Neuron (in vitro differentiated cells): ENCODE measurements around the gene PARVG.

Experiments used
- H2AFZ ChIP-seq: one replicate; pipeline ENCODE4 v1.6.1; 2013; ENCODE audit warnings: low read depth, mild to moderate bottlenecking, inconsistent platforms, low read length, moderate library complexity
- H3K27me3 ChIP-seq: one replicate; pipeline ENCODE4 v1.6.1; 2013; ENCODE audit warnings: low read length; ENCODE audit not compliant: insufficient read depth
- H3K36me3 ChIP-seq: one replicate; pipeline ENCODE4 v1.6.1; 2013; ENCODE audit warnings: low read length; ENCODE audit not compliant: insufficient read depth
- H3K4me1 ChIP-seq: one replicate; pipeline ENCODE4 v1.6.1; 2013; ENCODE audit warnings: low read length; ENCODE audit not compliant: insufficient read depth
- H3K4me3 ChIP-seq: 2 replicates; pipeline ENCODE4 v1.5.1; 2013; ENCODE audit warnings: mild to moderate bottlenecking, low read length, moderate library complexity
- H3K9me3 ChIP-seq: one replicate; pipeline ENCODE4 v1.6.1; 2013; ENCODE audit warnings: low read length

PARVG gene, protein sequence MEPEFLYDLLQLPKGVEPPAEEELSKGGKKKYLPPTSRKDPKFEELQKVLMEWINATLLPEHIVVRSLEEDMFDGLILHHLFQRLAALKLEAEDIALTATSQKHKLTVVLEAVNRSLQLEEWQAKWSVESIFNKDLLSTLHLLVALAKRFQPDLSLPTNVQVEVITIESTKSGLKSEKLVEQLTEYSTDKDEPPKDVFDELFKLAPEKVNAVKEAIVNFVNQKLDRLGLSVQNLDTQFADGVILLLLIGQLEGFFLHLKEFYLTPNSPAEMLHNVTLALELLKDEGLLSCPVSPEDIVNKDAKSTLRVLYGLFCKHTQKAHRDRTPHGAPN

DNA sequence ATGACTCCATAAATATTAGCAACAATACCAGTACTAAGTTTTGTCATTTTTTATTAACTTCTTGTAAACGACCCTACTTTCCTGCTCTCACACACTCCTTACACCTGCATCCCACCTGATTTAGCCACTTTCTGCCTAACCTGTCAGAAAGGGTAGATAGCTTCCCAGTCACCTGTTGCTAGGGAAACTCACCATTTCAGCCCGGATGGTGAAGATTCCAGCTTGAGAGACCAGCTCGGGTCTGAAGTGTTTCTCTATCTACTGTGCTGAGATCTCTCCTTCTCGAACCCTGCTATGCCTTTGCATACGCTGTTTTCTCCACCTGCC lies at the start of gene PARVG:
Gene PARVG (plus strand): TSS at position 220 of the 327 bp plus-strand sequence. CDS start 2,405 bp downstream, outside the sequence.
- Histone ChIP-seq H3K36me3 (no peaks in the 10 kb centered on the region), H2AFZ (no peak within 1 kb of the TSS), H3K9me3 (no peaks in the 10 kb centered on the region), H3K4me1 (no peaks in the 10 kb centered on the region), H3K4me3 (no peak within 1 kb of the TSS), H3K27me3 (no peaks in the 10 kb centered on the region)

DNA sequence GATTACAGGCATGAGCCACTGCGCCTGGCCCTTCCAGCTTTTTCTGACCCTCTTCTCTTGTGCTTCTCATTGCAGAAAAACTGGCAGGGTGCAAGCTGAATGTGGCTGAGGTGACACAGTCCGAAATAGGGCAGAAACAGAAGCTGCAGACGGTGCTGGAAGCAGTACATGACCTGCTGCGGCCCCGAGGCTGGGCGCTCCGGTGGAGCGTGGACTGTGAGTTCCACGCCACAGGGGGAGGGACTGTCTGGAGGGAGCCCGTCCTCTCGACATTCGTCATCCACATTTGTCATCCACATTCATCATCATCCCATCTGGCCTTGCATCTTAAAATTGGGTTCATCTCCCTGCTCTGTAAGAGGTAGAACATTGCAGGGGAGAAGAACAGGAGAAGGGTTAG lies 49.3 kb upstream of the PARVG start:
- no peak overlapping the region for H3K4me3 ChIP-seq
- H3K27me3 ChIP-seq = no peaks in the 10 kb centered on the region
- no peak overlapping the region for H2AFZ ChIP-seq
- H3K36me3 ChIP-seq = no peaks in the 10 kb centered on the region
- peaks cover 12% of the 10 kb centered on the region for H3K4me1 ChIP-seq
- H3K9me3 ChIP-seq = peaks cover 3% of the 10 kb centered on the region

DNA sequence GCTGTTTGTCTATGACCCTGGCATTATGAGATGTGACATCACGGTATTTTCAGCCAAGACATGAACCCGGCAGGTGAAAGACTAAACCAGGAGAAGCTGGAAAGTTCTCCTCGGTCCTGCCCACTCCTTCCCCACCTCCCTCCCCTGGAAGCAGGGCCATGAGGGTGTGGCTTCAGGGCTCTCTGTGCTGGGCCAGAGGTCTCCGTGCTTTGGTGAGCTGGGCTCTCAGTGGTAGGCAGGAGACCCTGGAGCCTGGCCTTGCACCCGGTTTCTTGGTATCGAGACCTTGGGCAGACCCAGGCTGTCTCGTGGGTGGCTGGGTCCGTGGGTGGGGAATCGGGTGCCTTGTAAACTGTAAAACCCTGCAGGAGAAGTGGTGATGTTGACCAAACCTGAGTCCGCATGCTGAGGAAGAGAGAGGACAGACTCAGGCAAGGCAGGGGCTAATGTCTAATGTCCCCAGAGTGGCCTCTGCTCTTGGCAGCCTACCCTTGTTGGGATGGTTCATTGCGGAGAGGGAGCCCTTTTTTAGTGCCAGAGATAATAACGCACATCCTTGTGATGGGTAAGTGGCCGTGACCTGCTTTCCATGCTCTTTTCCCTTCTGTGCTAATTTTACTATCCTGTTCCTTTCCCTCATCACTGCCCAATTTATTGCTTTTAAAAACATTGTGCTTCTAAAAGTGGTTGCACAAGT lies 48.6 kb upstream of the PARVG start:
- Histone ChIP-seq H3K9me3 (no peaks in the 10 kb centered on the region), H3K36me3 (no peaks in the 10 kb centered on the region), H2AFZ (no peak overlapping the region), H3K4me1 (peaks cover 12% of the 10 kb centered on the region), H3K4me3 (no peak overlapping the region), H3K27me3 (no peaks in the 10 kb centered on the region)

DNA sequence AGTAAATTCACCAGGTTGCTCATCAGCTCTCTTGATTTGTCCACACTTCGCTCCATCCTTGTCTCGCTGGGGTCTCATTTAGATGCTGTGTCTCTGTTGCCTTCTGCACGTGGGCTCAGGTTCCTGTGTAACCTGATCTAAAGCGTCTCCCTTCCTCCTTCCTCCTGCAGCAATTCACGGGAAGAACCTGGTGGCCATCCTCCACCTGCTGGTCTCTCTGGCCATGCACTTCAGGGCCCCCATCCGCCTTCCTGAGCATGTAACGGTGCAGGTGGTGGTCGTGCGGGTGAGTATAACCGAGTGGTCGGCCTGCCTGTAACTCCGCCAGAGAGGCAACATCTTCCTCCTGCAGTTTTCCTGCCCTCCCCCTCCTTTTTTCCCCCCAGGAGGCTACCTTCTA lies 48.0 kb upstream of the PARVG start:
- Histone ChIP-seq H2AFZ (no peak overlapping the region), H3K4me1 (peaks cover 12% of the 10 kb centered on the region), H3K9me3 (no peaks in the 10 kb centered on the region), H3K27me3 (no peaks in the 10 kb centered on the region), H3K36me3 (no peaks in the 10 kb centered on the region), H3K4me3 (no peak overlapping the region)

DNA sequence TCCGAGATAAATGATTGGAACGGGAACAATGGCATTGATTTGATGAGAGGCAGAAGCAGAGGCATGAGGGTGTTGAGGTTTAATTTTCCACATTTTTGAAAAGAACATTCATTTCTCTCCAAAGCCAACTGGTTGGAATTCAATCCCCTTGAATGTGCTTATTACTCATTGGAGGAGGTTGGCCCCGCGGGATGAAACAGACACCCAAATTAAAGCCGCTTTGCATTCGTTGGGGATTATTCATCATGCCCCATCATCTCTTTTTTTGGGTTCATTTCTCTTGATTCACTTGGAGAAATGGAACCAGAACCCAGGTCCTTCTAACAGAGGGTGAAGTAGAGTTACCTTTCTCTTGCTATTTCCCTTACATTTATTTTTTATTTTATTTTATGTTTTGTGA lies 47.6 kb upstream of the PARVG start:
- Histone ChIP-seq H2AFZ (no peak overlapping the region), H3K9me3 (no peaks in the 10 kb centered on the region), H3K4me3 (no peak overlapping the region), H3K27me3 (no peaks in the 10 kb centered on the region), H3K4me1 (peaks cover 12% of the 10 kb centered on the region), H3K36me3 (no peaks in the 10 kb centered on the region)

DNA sequence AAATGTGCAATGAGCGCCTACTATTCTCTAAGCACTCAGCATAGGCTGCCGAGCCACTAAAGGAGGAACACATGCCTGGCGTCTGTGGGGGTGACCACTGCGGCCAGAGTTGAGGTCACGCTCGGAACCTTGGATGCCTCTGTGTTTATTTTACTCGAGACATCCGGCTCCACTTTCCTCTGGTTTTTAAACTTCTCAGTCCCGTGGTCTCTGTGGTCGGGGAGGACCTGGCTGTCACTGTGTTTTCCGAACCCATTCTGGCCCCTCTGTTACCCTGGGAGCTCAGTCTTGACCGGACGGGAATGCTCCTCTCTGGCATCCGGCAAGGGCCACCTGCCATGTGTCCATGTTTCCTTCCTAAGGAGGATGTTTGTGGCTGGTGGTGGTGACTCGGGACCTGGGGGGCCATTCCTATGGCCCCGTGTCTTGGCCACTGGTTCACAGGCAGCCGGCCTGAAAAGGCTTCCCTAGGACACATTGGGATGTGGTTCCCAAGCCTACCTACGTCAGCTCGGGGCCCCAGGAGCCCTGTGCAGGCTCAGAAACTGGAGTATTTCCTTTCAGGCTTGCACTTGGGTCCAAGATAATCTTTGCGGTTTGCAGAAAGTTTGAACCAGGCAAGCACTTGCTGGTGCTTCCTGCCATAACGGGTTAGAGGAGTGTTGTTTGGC lies 46.7 kb upstream of the PARVG start:
- no peaks in the 10 kb centered on the region for H3K9me3 ChIP-seq
- H2AFZ ChIP-seq = no peak overlapping the region
- H3K4me3 ChIP-seq = no peak overlapping the region
- no peaks in the 10 kb centered on the region for H3K27me3 ChIP-seq
- H3K4me1 ChIP-seq = peaks cover 12% of the 10 kb centered on the region
- H3K36me3 ChIP-seq = no peaks in the 10 kb centered on the region

DNA sequence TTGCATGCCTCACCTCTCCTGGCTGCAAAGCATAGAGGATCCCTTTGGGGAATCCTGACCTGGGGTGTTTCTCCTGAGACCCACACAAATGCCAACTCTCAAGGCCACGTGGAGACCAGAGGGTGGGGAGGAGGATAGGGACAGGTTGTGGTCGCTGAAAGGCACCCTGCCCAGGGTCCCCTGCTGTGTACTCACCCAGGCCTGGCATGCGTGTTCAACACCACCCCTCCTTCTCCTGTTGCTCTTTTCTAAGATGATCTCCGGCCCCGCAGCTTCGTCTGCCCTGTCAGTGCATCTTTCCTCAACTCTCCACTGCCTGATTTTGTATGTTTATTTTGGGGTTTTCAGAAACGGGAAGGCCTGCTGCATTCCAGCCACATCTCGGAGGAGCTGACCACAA lies 44.6 kb upstream of the PARVG start:
- Histone ChIP-seq H3K27me3 (no peaks in the 10 kb centered on the region), H3K4me3 (no peak overlapping the region), H3K4me1 (no peaks in the 10 kb centered on the region), H2AFZ (no peak overlapping the region), H3K9me3 (no peaks in the 10 kb centered on the region), H3K36me3 (no peaks in the 10 kb centered on the region)

DNA sequence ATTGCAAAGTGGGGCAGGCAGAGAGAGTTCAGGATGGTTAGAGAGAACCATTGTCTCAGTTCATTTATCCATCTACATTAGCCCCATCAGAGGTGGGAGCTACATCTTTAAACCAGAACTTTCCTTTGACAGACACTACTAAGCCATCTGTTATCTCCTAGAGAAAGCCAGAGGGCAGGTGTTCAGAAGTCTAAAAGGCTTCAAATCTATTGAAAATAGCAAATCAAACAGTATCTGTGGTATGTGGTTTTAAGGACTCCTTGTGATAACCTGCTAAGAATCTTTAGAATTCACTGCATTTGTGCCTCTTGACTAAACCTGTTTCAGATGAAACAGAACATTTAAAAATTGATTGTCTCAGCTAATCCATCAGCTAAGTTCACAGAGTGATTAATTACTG lies 43.9 kb upstream of the PARVG start:
- Histone ChIP-seq H3K36me3 (no peaks in the 10 kb centered on the region), H3K9me3 (no peaks in the 10 kb centered on the region), H2AFZ (no peak overlapping the region), H3K4me3 (no peak overlapping the region), H3K4me1 (no peaks in the 10 kb centered on the region), H3K27me3 (no peaks in the 10 kb centered on the region)

DNA sequence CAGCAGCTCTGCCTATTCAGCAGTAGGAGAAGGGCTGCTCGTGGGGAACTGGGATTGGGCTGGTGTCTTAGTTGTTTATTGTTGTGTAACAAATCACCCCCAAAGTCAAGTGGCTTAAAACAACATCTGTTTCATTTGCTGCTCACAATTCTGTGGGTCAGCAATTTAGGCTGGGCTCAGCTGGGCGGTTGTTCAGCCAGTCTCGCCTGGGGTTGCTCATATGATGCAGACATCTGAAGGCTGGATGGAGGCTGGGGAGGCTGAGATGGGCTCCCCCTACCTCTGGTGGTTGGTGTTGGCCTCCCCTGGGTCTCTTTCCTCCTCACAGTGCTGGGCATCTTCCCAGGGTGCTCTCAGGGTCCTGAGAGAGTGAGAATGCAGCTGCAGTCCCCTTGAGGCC lies 43.3 kb upstream of the PARVG start:
- Histone ChIP-seq H3K4me1 (no peaks in the 10 kb centered on the region), H3K36me3 (no peaks in the 10 kb centered on the region), H3K4me3 (no peak overlapping the region), H3K27me3 (no peaks in the 10 kb centered on the region), H3K9me3 (no peaks in the 10 kb centered on the region), H2AFZ (no peak overlapping the region)

DNA sequence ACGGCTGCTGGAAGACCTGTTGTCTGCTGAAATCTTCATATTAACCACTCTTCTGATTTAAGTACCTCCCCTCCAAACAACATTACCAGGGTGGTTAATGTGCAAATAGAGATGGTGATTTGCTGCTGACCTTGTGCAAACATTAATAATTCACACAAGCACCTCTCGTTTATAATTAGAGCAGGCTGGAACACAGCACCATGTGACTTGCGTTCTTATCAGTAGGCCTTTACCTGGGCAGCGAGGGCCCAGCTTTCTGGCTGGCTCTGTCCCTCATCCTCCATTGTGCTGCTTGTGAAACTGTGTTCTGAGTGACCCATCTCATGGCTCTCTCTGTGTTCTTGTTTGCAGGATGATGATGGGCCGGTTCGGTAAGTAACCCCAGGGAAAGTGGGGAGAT lies 41.0 kb upstream of the PARVG start:
- Histone ChIP-seq H3K27me3 (no peaks in the 10 kb centered on the region), H3K4me3 (no peak overlapping the region), H3K9me3 (no peaks in the 10 kb centered on the region), H2AFZ (no peak overlapping the region), H3K4me1 (peaks cover 8% of the 10 kb centered on the region), H3K36me3 (no peaks in the 10 kb centered on the region)

DNA sequence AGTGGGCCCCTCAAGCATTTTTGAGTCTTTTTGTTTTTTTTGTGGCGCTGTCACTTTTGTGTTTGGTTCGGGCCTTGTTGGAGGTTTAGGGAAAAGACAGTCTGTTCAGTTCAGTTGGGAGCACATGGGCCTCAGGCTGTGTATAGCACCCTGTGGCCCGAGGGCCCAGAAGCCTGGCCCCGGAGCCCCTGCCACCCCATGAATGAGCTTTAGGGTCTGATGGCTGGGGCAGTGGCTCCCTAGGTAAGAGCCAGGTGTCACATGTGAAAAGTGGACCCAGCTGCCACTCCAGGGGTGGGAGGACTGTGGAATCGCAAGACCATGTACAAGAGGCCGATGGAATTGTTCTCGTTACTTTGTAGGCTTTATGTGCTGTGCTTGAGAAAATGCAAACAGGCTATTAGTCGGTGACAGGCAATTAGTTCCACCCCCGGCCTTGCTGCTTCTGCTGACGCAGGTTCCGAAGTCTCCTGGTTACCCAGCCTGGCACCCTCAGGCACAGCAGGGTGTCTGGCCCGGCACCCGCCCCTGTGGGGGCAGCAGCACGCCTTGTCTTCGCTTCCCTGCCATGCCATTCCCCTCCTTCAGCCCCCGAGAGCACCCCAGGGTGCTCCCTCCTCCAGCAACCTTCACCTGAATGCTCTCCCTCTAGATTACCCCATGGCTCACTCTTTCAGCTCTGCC lies 38.2 kb upstream of the PARVG start:
- no peak overlapping the region for H2AFZ ChIP-seq
- H3K36me3 ChIP-seq = no peaks in the 10 kb centered on the region
- peaks cover 11% of the 10 kb centered on the region for H3K4me1 ChIP-seq
- no peak overlapping the region for H3K4me3 ChIP-seq
- no peaks in the 10 kb centered on the region for H3K9me3 ChIP-seq
- H3K27me3 ChIP-seq = peaks cover 4% of the 10 kb centered on the region

DNA sequence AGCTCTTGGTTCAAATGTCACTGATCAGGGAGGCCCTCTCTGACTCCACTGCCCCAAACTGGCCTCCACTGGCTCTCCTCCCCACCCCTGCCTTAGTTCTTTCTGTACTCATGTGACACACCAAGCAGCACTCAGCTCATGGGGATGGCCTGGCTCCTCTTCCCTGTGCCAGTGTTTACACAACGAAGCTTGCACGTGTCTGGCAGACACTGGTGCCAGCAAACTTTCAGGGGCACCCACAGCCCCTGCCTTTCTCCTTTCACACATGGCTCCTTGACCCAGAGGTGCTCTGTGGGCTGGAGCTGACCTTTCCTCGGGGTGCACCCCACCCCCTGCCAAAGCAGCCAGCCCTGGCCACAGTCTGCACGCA lies 37.6 kb upstream of the PARVG start:
- Histone ChIP-seq H3K4me1 (peaks cover 16% of the 10 kb centered on the region), H2AFZ (no peak overlapping the region), H3K9me3 (no peaks in the 10 kb centered on the region), H3K4me3 (no peak overlapping the region), H3K36me3 (no peaks in the 10 kb centered on the region), H3K27me3 (peaks cover 9% of the 10 kb centered on the region)

DNA sequence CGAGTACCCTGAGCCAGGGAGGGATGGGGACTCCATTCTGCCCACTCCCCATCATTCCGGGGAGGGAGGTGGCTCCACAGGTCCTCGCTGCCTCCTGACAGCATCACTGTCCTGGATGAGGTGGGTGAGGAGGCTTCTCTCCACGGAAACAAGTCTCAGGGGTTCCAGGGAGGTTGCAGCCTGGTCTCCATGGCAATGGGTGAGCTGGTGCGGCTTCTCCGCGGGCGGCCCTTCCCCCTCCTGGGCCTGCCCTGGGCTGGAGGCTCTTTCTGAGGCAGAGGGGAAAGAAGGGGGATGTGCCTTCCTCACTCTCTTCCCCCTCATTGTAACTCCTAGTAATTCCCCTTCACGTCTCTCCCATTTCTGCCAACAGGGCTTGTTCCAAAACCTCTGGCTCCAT lies 37.1 kb upstream of the PARVG start:
- Histone ChIP-seq H3K4me3 (no peak overlapping the region), H3K27me3 (peaks cover 13% of the 10 kb centered on the region), H3K36me3 (no peaks in the 10 kb centered on the region), H3K4me1 (peaks cover 19% of the 10 kb centered on the region), H2AFZ (no peak overlapping the region), H3K9me3 (no peaks in the 10 kb centered on the region)
